NCI-H446 (cell line): ENCODE measurements around the gene DGKI.
A peak's percentile ranks its signal among the peaks of the same experiment; 100 is the strongest.

Source experiments
- DNase-seq, 2 experiments: peaks; one replicate each; lab custom pipeline; 2025; lab: John Stamatoyannopoulos, UW

The DGKI gene

DNA sequence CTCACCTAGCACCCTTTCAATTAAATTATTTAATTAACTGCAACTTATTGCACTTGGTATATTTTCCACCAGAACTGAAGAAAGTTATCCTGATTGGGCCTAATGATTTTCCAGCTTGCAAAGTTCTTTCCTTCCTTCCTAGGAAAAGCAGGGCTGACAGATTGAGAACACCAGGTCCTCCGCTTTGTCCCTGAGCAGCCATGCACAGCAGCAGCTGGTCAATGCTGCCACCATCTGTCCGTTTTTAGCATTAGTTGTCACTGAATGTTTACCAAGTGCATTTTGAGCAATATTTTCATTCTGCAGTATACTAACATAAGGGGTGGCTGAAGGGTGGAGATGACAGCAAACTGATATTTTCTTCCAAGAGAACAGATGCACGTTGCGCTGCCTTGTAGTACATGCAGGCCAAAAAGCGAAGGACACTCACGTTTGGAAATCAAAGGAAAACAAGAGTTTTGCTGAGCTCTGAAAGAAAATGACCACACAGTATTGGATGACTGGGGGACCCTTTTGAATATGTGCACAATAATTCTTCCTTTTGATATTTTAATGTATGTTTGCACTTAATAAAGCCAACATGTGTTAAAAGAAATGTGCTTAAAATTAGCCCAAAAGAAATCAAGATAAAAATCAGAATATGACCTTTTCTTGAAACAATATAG, 254.4 kb downstream of the DGKI start:
- peak; percentile 41 to 65 for DNase-seq

GRCh38 chr7:137591421-137591837, 255.3 kb downstream of the DGKI start:
- no peak for DNase-seq

DNA sequence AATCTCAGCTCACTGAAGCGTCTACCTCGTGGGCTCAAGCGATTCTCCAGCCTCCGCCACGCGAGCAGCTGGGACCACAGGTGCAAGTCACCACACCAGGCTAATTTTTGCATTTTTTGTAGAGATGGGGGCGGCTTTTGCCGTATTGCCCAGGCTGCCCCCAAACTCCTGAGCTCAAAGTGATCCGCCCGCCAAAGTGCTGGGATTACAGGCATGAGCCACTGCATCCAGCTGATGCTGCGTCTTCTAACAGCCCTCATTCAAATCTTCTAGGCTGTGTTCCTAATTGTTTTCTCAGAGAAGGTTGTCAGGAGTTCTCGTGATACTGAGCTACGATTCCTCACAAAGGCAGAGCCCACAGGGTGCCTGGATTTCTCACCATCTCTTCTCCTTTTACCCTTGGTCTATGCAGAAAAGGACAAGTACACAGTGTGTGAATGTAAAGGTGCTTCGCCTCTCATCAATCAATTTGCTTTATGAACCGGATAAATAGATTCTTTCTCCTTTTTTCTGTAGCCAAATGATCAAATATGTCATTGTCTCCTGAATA, 255.9 kb downstream of the DGKI start:
- no peak for DNase-seq

- DNase-seq, result no peak
Observed at GRCh38 chr7:137590071-137590755, 256.6 kb downstream of the DGKI start.

DNA sequence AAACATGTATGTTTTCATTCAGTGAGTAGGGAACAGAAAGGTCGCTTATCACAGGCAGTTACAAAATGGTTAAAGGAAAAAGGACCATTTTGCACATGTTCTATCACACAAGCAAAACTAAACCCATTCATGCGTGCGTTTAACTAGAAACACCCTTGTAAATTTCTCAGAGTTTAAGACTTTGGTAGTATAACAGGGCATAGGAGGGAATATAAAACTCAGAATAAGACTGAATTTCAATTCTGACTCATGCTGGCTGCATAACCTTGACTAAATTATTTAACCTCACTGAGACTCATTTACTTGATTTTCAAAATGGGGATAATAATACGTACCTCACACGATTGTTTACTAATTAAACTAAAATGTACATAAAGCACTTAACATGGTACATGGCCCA, 259.4 kb downstream of the DGKI start:
- no peak for DNase-seq

GRCh38 chr7:137585591-137585990, 261.2 kb downstream of the DGKI start:
- no peak for DNase-seq

GRCh38 chr7:137583172-137583571, 263.6 kb downstream of the DGKI start:
- no peak for DNase-seq

GRCh38 chr7:137579913-137580640, 266.7 kb downstream of the DGKI start:
- no peak for DNase-seq

DNA sequence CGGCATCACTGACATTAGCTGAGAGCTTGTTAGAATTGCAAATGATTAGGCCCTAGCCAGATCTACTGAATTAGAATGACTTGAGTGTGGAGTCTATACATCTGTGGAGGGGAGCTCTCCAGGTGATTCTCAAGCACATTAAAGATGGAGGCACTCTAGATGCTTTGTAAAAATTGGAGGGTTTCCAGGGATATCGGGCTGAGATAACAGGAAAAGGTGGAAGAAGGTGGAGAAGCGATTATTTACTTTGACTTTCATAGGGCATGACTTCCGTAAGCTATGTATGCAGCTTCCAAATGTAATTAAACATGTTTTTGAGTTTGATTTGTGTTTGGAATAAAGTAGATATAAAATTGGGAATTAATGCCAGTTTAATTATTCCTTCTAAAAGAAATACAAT, 268.2 kb downstream of the DGKI start:
- no peak for DNase-seq

DNA sequence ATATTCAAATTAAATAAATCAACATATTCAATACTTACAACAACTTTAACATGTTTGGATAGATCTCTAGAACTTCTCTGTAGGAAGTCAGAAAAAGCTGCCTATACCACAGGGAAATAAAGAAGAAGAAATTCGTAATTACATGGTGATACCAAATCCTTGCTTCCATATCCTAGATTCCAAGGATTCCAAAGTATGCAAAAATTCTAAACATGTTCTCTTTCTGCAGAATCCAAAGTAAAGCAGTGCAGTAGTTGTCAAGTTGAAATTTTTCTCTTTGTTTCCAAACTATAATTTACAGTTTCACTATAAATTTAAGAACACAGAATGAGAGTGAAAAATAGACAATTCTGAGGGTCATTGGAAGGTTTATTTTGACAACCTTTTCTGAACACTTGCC, 269.6 kb downstream of the DGKI start:
- DNase-seq, result no peak

GRCh38 chr7:137576481-137576880, 270.3 kb downstream of the DGKI start:
- DNase-seq, result no peak

GRCh38 chr7:137574812-137575211, 272.0 kb downstream of the DGKI start:
- no peak for DNase-seq

DNA sequence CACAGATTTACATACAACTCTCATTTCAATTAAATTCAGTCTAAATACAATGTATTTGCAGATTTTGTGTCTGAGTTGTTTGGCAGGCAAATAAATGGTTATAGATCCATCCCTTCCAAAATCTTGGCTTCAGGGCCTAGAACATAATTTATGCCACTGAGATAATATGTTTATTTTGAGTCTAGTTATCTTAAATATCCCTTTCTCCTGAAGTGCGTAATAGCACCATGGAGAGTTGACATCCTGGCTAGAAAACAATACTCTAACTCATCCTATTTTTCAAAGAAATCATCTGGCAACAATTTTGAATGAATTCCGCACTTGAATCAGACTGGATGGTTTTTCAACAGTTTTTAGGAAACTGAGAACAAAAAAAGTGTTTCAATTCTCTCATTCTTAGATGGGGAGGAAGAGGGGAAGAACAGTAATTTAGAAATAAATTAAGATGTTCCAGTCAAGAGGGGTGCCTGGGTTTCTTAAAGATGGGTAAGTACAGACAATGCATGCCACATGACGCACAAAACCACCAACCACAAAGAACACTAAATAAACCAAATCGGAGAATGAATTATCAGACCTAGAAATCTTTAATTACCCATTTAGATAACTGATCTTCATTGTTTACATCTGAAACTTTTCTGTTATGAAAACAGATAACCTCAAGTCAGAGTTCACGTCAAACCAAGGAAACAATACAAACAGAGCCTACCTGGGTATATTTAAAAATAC, 274.6 kb downstream of the DGKI start:
- DNase-seq, result no peak

- DNase-seq, result no peak
Observed at GRCh38 chr7:137564677-137565076, 282.1 kb downstream of the DGKI start.

- no peak for DNase-seq
Observed at GRCh38 chr7:137563981-137564380, 282.8 kb downstream of the DGKI start.

- no peak for DNase-seq
Observed at GRCh38 chr7:137547485-137547884, 299.3 kb downstream of the DGKI start.

- no peak for DNase-seq
Observed at GRCh38 chr7:137546671-137547070, 300.1 kb downstream of the DGKI start.

- no peak for DNase-seq
Observed at GRCh38 chr7:137546009-137546408, 300.8 kb downstream of the DGKI start.

GRCh38 chr7:137545059-137545716, 301.6 kb downstream of the DGKI start:
- DNase-seq, result no peak

DNA sequence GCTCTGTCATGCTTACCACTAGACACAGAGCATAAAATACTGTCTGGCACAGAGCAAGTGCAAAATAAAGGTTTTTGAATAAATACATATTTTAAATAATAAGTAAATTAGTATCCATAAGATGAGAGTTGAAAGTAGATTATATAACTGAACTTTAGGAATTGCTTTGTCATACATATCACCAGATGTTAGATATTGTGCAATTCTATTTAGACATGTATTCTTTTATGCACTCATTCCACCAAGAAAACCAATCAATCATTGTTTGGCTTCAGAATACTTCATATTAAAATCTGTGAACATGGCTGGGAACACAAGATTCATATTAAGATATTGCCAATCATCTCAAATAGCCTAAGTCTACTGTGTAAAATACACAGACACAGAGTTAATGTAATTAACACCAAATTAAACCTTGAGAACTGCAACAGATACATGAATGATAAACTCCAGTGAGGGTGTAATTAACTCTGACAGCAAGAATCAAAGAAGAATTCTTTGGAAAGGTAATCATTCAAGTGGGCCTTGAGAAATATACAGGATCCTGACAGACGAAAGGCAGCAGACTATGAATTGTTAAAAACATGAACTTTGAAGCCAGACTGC, 302.2 kb downstream of the DGKI start:
- no peak for DNase-seq

GRCh38 chr7:137539111-137539715, 307.6 kb downstream of the DGKI start:
- no peak for DNase-seq
